ENCODE results near the gene KIF3C. TPM values are rescaled to one million over a fixed set of nuclear protein-coding genes. Genes with fewer than 3 reads are reported as not detected.

KIF3C gene
- total and polyA plus RNA-seq, 9 of the 15 experiments (the other 6 are each of a cell fraction or from before 2014, with no cell fraction given): 0.69 to 6.7 (median 3.3) TPM

GRCh38 chr2:25878361-25879132 is 103.8 kb downstream of the KIF3C start, which contains the start of gene ASXL2 (continued):
- TF ChIP-seq, protein P1, sequence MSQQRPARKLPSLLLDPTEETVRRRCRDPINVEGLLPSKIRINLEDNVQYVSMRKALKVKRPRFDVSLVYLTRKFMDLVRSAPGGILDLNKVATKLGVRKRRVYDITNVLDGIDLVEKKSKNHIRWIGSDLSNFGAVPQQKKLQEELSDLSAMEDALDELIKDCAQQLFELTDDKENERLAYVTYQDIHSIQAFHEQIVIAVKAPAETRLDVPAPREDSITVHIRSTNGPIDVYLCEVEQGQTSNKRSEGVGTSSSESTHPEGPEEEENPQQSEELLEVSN (IDR thresholded peaks at IDR 0.05; ENCODE audit: borderline replicate concordance in 1 of 2, extremely low read depth in 1 of 2, insufficient read depth in 1 of 2, insufficient read length in 1 of 2, low read depth in 1 of 2, low read length in 1 of 2, poor library complexity in 1 of 2, severe bottlenecking in 1 of 2): peak; percentile 93 to 94
- TF ChIP-seq TOE1 (IDR thresholded peaks at IDR 0.05; ENCODE audit: borderline replicate concordance) (peak; percentile 98), TOE1 (CRISPR knock-in tag; IDR thresholded peaks at IDR 0.05; ENCODE audit: borderline replicate concordance, low read depth) (no peak), CREB1 (IDR thresholded peaks at IDR 0.05) (peak; percentile 68), CREB1 (CRISPR knock-in tag; IDR thresholded peaks at IDR 0.05) (peak; percentile 64; the same call in 1 of the 2 replicates), C11orf30 (IDR thresholded peaks at IDR 0.05; ENCODE audit: low read depth) (peak; percentile 67), EP300 (IDR thresholded peaks at IDR 0.05; ENCODE audit: low read length) (peak; percentile 18; the same call in 1 of the 2 replicates), PML (IDR thresholded peaks at IDR 0.05; ENCODE audit: low read length) (0 out of 2 replicates have a peak, but pooled peaks have one; percentile 44), ZBTB49 (CRISPR knock-in tag; IDR thresholded peaks at IDR 0.05; ENCODE audit: borderline replicate concordance) (no peak), NFIC (IDR thresholded peaks at IDR 0.05) (no peak), GABPB1 (CRISPR knock-in tag; IDR thresholded peaks at IDR 0.05) (peak; percentile 88), STAT6 (CRISPR knock-in tag; IDR thresholded peaks at IDR 0.05) (peak; percentile 77), ZNF408 (CRISPR knock-in tag; IDR thresholded peaks at IDR 0.05; ENCODE audit: low read depth) (no peak)
- TF ChIP-seq, protein P2, sequence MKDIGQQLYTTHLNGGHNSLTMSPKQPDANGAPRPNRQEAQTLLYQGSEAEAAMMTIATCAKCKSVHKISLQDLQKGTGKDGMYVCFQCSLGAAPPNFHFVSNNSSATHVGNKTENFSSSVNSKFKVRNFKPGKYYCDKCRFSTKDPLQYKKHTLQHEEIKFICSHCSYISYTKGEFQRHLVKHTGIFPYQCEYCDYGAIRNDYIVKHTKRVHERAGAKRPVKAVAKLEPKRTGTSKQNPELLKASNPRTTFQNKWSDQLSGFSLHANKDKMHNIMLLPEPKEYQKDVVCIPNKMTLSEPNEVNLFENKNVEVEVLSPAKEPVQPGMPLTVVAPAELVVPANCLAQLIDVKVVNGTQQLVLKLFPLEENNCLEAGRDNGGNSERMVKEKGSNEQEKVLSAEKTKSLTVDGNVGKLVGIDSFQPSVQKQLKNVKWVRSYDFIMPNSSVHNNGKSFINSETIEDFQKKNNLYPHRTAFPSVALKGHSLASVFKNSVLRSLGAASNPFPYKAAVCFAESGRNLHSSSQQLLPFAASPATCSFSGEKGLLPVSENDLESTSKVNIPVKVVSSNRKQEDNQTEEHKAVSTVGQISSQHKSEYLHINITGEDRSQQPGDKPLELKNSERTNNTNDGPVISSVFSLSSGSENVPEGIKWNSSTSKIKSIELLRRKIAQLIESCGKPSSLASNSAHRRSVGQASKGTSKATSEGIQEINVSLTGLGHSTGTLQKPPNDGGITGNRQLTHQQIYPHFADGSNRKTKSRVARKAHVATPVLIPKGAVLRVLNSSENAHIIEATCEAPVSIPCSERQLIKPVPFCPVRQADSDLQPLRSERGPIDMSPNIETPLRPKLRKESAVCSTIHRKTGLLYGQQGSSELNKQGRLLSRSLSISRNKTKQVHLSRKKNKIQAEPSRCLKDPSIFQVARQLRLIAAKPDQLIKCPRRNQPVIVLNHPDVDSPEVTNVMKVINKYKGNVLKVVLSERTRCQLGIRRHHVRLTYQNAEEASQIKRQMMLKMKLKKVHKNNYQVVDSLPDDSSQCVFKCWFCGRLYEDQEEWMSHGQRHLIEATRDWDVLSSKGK (CRISPR knock-in tag; IDR thresholded peaks at IDR 0.05): no peak
- TF ChIP-seq, protein P3, sequence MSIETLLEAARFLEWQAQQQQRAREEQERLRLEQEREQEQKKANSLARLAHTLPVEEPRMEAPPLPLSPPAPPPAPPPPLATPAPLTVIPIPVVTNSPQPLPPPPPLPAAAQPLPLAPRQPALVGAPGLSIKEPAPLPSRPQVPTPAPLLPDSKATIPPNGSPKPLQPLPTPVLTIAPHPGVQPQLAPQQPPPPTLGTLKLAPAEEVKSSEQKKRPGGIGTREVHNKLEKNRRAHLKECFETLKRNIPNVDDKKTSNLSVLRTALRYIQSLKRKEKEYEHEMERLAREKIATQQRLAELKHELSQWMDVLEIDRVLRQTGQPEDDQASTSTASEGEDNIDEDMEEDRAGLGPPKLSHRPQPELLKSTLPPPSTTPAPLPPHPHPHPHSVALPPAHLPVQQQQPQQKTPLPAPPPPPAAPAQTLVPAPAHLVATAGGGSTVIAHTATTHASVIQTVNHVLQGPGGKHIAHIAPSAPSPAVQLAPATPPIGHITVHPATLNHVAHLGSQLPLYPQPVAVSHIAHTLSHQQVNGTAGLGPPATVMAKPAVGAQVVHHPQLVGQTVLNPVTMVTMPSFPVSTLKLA (conservative IDR thresholded peaks at IDR 0.05): peak in 1 of 2 experiments; percentile 35; a peak in 3 of 4 replicates
